ENCODE measurements around the gene SPG7.
A peak's percentile ranks its signal among the peaks of the same experiment; 100 is the strongest.

- TF ChIP-seq EP300 (conservative IDR thresholded peaks at IDR 0.05; ENCODE audit: poor library complexity, severe bottlenecking), result no peak
- TF ChIP-seq, protein P1, sequence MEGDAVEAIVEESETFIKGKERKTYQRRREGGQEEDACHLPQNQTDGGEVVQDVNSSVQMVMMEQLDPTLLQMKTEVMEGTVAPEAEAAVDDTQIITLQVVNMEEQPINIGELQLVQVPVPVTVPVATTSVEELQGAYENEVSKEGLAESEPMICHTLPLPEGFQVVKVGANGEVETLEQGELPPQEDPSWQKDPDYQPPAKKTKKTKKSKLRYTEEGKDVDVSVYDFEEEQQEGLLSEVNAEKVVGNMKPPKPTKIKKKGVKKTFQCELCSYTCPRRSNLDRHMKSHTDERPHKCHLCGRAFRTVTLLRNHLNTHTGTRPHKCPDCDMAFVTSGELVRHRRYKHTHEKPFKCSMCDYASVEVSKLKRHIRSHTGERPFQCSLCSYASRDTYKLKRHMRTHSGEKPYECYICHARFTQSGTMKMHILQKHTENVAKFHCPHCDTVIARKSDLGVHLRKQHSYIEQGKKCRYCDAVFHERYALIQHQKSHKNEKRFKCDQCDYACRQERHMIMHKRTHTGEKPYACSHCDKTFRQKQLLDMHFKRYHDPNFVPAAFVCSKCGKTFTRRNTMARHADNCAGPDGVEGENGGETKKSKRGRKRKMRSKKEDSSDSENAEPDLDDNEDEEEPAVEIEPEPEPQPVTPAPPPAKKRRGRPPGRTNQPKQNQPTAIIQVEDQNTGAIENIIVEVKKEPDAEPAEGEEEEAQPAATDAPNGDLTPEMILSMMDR (IDR thresholded peaks at IDR 0.05; ENCODE audit: poor library complexity, severe bottlenecking), result peak; percentile 50
- no peak for TF ChIP-seq POLR2AphosphoS5 (IDR thresholded peaks at IDR 0.05)
Observed at GRCh38 chr16:89491238-89491869, 16.8 kb upstream of the SPG7 start.

Measured in neural cell (in vitro differentiated cells).